CD4-positive, alpha-beta T cell treated with Interleukin-15 for 1 hour (primary cell): ENCODE results near the gene CA10.

Source experiments
- DNase-seq: peaks from one replicate; pipeline ENCODE4 v3.0.0-alpha.2; 2020

CA10 gene

DNA sequence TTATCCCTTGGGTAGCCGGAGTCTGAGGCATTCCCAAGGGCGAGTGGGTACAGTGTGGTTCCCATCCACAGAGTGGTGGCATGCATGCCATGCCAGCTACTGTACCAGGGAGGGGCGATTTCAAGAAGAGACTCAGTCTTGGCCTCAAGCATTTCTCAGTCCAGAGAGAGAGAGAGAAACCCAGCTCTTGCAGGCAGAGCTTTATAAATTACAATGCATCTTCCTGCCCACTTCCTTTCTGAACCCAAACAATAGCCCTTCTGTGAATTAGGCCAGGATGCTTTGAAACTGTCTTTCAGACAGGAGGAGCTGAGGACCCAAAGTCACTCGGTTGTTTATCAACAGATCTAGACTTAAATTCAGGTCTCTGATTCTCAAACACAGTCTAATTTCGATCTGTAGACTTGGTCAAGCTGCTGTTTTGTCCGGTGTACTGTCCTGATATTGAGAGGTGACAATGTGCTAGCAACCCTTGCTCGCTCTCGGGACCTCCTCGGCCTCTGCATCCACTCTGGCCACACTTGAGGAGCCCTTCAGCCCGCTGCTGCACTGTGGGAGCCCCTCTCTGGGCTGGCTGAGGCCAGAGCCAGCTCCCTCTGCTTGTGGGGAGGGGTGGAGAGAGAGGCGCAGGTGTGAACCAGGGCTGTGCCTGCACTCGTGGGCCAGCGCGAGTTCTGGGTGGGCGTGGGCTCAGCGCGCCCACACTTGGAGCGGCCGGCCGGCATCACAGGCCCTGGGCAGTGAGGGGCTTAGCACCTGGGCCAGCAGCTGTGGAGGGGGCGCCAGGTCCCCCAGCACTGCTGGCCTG, 490.2 kb downstream of the CA10 start:
- no peak for DNase-seq

DNA sequence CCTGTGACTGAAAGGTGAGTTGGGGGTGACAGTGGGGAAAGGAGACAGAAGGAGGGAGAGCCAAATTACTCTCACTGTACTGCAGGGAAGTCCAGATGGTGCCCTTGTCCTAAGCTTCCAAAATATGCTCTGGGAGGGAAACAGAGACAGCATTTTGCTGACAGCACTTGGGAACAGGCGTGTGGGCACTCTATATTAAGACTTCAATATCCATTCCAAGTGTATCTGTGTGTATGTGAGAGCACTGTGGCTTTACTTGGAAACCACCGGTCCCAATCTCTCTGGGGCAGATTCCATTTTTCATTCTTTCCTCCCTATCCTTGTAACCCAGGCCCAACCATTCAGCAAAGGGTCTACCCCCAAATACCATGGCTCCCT, 490.8 kb downstream of the CA10 start:
- no peak for DNase-seq

GRCh38 chr17:51666971-51667705, 491.4 kb downstream of the CA10 start:
- no peak for DNase-seq

- no peak for DNase-seq
These were observed 496.1 kb downstream of the CA10 start for GRCh38 chr17:51662204-51663056.

DNA sequence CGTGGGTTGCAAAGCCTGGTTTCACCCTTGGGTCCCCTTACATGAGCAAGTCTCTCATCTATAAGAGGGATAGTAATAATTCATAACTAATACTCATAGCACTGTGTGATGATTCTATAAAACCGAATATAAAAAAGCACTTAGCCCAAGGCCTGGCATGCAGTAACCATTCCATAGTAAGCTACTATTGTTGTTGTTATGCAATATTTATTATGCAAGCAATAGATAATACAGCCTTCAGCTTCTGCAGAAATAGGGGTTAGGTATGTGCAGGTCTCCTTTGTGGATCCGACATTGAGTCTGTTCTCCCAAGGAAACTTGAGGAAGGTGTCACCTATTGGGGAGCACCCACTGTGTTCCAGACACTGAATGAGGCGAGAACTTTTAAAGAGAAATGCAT, 497.1 kb downstream of the CA10 start:
- DNase-seq: no peak

- no peak for DNase-seq
These were observed 498.2 kb downstream of the CA10 start for GRCh38 chr17:51660266-51660665.

GRCh38 chr17:51657224-51657623, 501.3 kb downstream of the CA10 start:
- no peak for DNase-seq

DNA sequence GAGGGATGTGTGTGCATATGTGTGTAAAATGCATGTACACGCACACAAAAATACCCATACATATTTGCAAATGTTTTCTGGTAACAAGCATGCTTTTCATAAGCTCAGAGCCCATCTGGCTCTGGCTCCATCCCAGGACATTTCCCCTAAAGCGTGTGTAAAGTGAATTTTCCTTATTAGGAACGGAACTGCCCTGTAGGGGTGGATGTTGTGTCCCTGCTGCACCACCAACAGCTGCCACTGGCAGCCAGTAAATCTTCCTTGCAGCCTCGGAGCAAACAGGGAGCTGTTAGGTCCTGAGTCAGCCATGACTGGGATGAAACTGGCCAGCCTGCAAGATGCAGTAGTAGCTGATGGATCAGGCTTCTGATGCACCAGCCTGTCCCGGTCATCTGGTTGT, 504.6 kb downstream of the CA10 start:
- DNase-seq: no peak

- DNase-seq: no peak
These were observed 506.0 kb downstream of the CA10 start for GRCh38 chr17:51652529-51652928.

GRCh38 chr17:51651513-51652298, 506.8 kb downstream of the CA10 start:
- DNase-seq: no peak

DNA sequence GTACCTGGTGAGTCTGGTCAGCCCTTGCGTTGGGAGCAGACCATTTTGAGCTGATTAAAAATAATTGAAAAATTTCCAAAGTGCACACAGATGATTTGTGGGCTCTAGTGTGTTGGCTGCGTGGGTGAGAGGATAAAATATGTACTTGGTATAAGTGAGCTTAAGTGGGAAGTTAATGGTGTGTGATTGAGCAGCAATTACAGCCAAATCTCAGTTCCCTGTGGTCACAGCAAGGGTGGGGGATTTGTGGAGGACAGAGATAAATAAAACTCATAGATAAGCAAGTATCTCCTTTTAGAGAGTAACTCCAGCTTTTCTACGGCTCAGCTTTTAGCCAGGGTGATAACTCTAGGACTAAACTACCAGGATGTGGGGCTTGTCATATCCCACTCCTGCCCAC, 507.7 kb downstream of the CA10 start:
- DNase-seq: no peak

- DNase-seq: no peak
These were observed 508.3 kb downstream of the CA10 start for GRCh38 chr17:51650202-51650601.

DNA sequence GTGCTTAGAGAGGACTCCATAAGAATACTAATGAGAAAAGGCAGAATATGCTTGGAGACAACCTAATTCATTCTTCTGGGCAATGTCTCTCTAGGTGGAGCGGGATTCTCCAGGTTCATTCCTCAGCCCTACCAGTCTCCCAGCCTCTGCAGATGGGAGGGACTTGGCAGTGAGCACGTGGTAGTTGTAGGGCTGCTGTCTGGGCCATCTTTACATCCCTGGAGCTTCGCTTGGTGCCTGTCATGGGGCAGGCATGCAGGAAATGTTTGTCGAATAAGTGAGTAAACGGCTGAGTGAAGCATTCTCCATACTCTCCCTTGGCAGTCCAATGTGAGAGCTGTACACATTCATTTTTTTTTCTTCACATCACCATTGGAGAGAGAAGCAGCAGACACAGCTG, 510.7 kb downstream of the CA10 start:
- no peak for DNase-seq

DNA sequence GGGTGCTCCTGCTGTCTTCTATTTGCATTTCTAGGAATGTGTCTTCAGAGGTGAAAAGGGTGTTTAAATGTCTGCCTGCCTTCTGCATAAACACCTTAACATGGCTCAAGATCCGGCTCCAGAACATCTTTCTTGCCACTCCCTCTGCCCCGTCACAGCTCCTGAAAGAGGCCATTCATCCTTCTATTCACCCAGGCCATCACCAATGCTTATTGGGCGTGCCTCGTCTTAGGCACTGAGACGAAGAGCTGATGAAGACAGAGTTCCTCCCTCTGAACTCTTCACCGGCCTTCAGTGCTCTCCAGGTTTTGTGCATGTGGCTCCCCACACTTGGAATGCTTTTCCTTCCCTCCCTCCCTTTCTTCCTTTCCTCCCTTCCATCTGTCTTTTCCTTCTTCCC, 511.4 kb downstream of the CA10 start:
- DNase-seq: no peak

GRCh38 chr17:51646539-51646938, 512.0 kb downstream of the CA10 start:
- DNase-seq: no peak

- DNase-seq: no peak
These were observed 513.5 kb downstream of the CA10 start for GRCh38 chr17:51645056-51645455.

GRCh38 chr17:51643702-51644490, 514.6 kb downstream of the CA10 start:
- no peak for DNase-seq

DNA sequence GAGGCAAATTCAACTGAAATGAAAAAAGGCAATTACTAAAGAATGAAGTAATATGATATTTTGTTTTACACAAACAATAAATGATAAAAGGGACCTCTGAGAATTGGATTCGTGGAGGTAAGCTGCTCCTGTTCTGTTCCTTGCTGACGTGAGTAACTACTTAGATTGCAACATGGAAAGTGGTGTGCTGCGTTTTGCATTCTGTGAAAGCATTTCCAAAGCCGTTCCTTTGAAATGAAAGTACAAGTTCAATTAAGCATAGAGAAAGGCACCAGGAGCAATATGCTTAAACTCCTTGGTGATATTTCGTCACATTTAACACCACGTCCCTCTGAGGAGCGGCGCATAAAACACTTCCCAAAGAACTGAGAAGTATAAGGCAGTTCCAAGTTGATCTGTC, 516.5 kb downstream of the CA10 start:
- no peak for DNase-seq

DNA sequence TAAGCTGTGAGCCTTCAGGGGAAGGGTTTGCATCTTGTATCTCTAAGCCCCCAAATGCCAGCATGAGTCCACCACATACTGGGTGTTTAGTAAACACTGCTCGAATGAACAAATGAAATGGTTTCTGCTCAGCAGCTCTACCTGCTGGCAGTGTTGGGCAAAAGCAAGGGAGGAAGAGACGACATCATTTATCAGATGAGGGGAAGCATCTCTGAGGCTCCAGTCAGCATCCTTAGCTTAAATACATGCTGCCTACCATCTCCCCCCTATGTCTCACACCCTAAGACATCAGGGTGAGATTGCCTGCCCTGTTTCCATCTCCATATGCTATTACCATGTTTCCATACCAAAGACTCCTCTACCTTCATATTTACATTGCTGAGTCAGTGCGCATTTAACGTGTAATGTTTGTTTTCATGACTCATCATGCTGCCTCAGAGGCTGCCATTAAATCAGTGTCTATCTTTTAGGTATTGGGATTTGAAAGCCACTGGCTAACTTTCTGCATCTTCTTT, 518.3 kb downstream of the CA10 start:
- DNase-seq: no peak

DNA sequence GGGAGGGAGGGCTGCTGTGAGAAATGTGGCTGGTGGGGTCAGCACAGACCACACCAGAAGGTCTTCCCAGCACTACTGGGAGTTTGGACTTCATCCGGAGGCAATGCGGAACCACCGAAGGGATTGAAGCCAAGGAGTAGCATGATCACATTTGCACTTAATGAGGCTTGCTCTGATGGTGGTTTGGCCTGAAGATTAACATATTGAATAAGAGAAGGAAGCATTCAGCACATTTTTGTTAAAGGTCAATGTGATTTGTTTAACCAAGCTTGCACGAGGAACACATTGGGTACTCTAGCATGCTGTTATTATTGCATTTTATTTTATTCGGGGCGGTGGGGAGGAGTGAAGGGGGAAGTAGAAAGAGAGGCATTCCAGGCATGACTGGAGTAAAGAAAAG, 519.5 kb downstream of the CA10 start:
- DNase-seq: no peak

DNA sequence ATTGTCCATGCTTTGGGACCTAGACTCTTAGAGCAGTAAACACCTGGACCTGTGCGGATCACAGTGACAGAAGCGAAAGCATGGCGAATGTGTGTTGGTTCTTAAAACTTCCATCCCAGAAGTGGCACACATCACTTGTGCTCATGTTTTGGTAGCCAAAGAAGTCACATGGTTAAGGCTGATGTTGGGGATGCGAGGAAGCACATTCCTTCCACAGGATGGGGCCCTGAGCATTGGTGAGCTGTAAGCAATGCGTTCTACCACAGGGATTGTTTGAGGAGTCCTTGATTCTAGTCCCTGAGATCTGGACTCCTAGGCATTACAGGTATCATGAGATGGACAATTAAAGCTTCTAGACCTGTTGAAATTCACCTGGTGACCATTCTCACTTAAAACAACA, 522.2 kb downstream of the CA10 start:
- no peak for DNase-seq
